ENCODE data around the gene ASS1. TPM values are rescaled to one million over a fixed set of nuclear protein-coding genes. Genes with fewer than 3 reads are reported as not detected.

The ASS1 gene
- total and polyA plus RNA-seq, 2 donors (not counting 1 experiment from before 2014, with no cell fraction given): 0.30 to 0.44 TPM

DNA sequence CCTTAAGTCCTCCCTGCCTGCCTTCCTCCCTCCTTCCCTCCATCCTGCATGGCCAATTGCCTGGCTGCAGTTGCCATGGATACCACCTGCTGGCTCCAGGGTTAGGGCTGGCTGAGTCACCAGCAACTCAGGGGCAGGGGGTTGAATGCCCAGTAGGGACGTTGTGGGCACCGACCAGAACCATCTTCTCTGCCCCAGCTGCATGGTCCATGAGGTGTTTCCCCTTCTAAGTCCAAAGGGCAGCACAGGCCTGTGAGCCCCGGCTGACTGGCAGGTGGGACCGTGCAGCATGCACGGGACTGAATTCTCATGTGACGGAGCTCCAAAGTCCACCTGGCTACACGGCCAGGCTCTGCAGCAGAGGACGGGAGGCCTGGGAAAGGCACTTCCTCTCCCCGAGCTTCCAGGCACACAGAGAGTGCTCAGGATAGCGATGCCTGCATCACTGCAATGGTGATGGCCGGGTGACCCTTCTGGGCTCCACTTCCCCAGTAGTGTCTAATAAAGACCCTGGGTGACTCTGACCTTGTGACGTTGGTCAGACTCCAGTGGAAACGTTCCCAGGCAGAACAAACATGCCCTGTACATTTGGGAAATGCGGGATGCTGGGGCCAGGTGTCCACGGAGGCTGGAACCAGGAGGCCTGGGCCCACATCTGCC is 5.7 kb downstream of the ASS1 start:
- Histone ChIP-seq H2AFZ (ENCODE audit: insufficient read depth, low read depth, low read length, poor library complexity, severe bottlenecking) (no peak overlapping the region), H3K4me2 (replicated peaks; ENCODE audit: low read depth, low read length, poor library complexity, severe bottlenecking) (no peak overlapping the region), H3K79me2 (ENCODE audit: control insufficient read depth, insufficient read depth, low read length) (no peaks in the 10 kb centered on the region), H3K27me3 (replicated peaks in 1 of 4; ENCODE audit: control extremely low read depth in 1 of 4, control insufficient read depth in 3 of 4, insufficient read depth in 4 of 4, low read length in 3 of 4) (peaks cover 0 to 14% (median 3%) of the 10 kb centered on the region in 4 experiments), H3K9ac (ENCODE audit: low read length) (no peak overlapping the region), H3K36me3 (replicated peaks in 1 of 2; ENCODE audit: control extremely low read depth in 1 of 2, control insufficient read depth in 1 of 2, extremely low read depth in 1 of 2, insufficient read depth in 2 of 2, low read length in 1 of 2) (no peaks in the 10 kb centered on the region), H3K4me3 (ENCODE audit: control extremely low read depth in 1 of 5, extremely low read depth in 1 of 5, insufficient read depth in 1 of 5, low read depth in 2 of 5, low read length in 4 of 5) (no peak overlapping the region), H3K9me3 (ENCODE audit: control extremely low read depth in 1 of 3, control insufficient read depth in 2 of 3, insufficient read depth in 1 of 3, low read length in 2 of 3) (no peaks in the 10 kb centered on the region), H4K20me1 (ENCODE audit: control insufficient read depth, insufficient read depth, low read length, poor library complexity, severe bottlenecking) (no peaks in the 10 kb centered on the region), H3K4me1 (ENCODE audit: control insufficient read depth in 2 of 2, insufficient read depth in 2 of 2, low read length in 2 of 2) (no peaks in the 10 kb centered on the region), H3K27ac (ENCODE audit: low read length in 2 of 2) (no peak overlapping the region)
- Mint-ChIP-seq H3K9me3 (ENCODE audit: insufficient read depth) (no peaks in the 10 kb centered on the region), H3K27me3 (peaks cover 31% of the 10 kb centered on the region), H3K27ac (no peak overlapping the region), H3K4me1 (no peaks in the 10 kb centered on the region), H3K4me3 (no peak overlapping the region)
- ATAC-seq (ENCODE audit: low read depth) (no peak), DNase-seq (no peak)
- TF ChIP-seq EZH2 (IDR thresholded peaks at IDR 0.05; ENCODE audit: borderline replicate concordance, insufficient read depth, low read depth, low read length, poor library complexity, severe bottlenecking): no peak
- TF ChIP-seq, protein P1, sequence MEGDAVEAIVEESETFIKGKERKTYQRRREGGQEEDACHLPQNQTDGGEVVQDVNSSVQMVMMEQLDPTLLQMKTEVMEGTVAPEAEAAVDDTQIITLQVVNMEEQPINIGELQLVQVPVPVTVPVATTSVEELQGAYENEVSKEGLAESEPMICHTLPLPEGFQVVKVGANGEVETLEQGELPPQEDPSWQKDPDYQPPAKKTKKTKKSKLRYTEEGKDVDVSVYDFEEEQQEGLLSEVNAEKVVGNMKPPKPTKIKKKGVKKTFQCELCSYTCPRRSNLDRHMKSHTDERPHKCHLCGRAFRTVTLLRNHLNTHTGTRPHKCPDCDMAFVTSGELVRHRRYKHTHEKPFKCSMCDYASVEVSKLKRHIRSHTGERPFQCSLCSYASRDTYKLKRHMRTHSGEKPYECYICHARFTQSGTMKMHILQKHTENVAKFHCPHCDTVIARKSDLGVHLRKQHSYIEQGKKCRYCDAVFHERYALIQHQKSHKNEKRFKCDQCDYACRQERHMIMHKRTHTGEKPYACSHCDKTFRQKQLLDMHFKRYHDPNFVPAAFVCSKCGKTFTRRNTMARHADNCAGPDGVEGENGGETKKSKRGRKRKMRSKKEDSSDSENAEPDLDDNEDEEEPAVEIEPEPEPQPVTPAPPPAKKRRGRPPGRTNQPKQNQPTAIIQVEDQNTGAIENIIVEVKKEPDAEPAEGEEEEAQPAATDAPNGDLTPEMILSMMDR (IDR thresholded peaks at IDR 0.05): no peak
- CTCF ChIA-PET: no interaction called here
- POLR2A ChIA-PET: no interaction called here
- intact Hi-C loops (cut with micrococcal nuclease): no loop called here
- 77% methylated on average over 15 of the region's 15 CpGs for WGBS (ENCODE audit: insufficient coverage)

DNA sequence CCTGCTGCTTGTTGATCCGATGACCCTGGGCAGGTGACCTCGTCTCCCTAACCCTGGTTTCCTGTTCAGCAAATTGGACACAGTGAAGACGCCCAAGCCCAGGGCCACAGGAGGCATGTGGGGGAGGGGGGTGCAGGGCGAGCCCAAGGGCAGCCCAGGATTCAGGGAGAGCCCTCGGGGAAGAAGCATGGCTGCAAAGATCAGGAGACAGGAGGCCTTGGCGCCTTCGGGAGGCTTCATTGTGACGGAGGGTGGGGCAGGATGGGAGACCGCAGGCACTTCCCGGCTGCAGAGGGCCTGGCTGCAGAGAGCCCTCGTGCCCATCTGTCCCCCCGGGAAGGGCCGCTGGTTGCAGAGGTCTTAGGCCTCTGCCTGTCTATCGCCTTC is 6.2 kb downstream of the ASS1 start:
- WGBS (ENCODE audit: insufficient coverage): 52% methylated on average over 14 of the region's 14 CpGs

More for the DNA sequence above, 6.2 kb downstream of the ASS1 start:
- DNase-seq: no peak
- Histone ChIP-seq H3K79me2 (ENCODE audit: control insufficient read depth, insufficient read depth, low read length) (no peaks in the 10 kb centered on the region), H3K27ac (ENCODE audit: low read length in 2 of 2) (no peak overlapping the region), H3K9ac (ENCODE audit: low read length) (no peak overlapping the region), H3K4me1 (ENCODE audit: control insufficient read depth in 2 of 2, insufficient read depth in 2 of 2, low read length in 2 of 2) (no peaks in the 10 kb centered on the region), H2AFZ (ENCODE audit: insufficient read depth, low read depth, low read length, poor library complexity, severe bottlenecking) (no peak overlapping the region), H4K20me1 (ENCODE audit: control insufficient read depth, insufficient read depth, low read length, poor library complexity, severe bottlenecking) (no peaks in the 10 kb centered on the region), H3K27me3 (replicated peaks in 1 of 4; ENCODE audit: control extremely low read depth in 1 of 4, control insufficient read depth in 3 of 4, insufficient read depth in 4 of 4, low read length in 3 of 4) (peaks cover 0 to 9% (median 1%) of the 10 kb centered on the region in 4 experiments), H3K9me3 (ENCODE audit: control extremely low read depth in 1 of 3, control insufficient read depth in 2 of 3, insufficient read depth in 1 of 3, low read length in 2 of 3) (no peaks in the 10 kb centered on the region), H3K4me2 (replicated peaks; ENCODE audit: low read depth, low read length, poor library complexity, severe bottlenecking) (no peak overlapping the region), H3K4me3 (ENCODE audit: control extremely low read depth in 1 of 5, extremely low read depth in 1 of 5, insufficient read depth in 1 of 5, low read depth in 2 of 5, low read length in 4 of 5) (no peak overlapping the region), H3K36me3 (replicated peaks in 1 of 2; ENCODE audit: control extremely low read depth in 1 of 2, control insufficient read depth in 1 of 2, extremely low read depth in 1 of 2, insufficient read depth in 2 of 2, low read length in 1 of 2) (no peaks in the 10 kb centered on the region)
- intact Hi-C loops (cut with micrococcal nuclease): no loop called here
- Mint-ChIP-seq H3K27ac (no peak overlapping the region), H3K27me3 (peaks cover 27% of the 10 kb centered on the region), H3K4me3 (no peak overlapping the region), H3K9me3 (ENCODE audit: insufficient read depth) (no peaks in the 10 kb centered on the region), H3K4me1 (no peaks in the 10 kb centered on the region)
- CTCF ChIA-PET: no interaction called here
- no peak for ATAC-seq (ENCODE audit: low read depth)
- TF ChIP-seq EZH2 (IDR thresholded peaks at IDR 0.05; ENCODE audit: borderline replicate concordance, insufficient read depth, low read depth, low read length, poor library complexity, severe bottlenecking): no peak
- TF ChIP-seq, protein P1 (IDR thresholded peaks at IDR 0.05): no peak
- POLR2A ChIA-PET: no interaction called here
